HG03521 (cell line): ENCODE data around the gene EVL.
"Not testable (repeated sequence)": the region's sequence is repeated elsewhere in the genome, so short reads cannot be mapped to it uniquely, and the experiment has no call there.

Experiments
- ATAC-seq: cut with Tn5 transposase; IDR thresholded peaks from one replicate; pipeline ENCODE4 v1.9.1; 2021; ENCODE audit warnings: mild to moderate bottlenecking, moderate library complexity; ENCODE audit not compliant: unreplicated experiment

The EVL gene

DNA sequence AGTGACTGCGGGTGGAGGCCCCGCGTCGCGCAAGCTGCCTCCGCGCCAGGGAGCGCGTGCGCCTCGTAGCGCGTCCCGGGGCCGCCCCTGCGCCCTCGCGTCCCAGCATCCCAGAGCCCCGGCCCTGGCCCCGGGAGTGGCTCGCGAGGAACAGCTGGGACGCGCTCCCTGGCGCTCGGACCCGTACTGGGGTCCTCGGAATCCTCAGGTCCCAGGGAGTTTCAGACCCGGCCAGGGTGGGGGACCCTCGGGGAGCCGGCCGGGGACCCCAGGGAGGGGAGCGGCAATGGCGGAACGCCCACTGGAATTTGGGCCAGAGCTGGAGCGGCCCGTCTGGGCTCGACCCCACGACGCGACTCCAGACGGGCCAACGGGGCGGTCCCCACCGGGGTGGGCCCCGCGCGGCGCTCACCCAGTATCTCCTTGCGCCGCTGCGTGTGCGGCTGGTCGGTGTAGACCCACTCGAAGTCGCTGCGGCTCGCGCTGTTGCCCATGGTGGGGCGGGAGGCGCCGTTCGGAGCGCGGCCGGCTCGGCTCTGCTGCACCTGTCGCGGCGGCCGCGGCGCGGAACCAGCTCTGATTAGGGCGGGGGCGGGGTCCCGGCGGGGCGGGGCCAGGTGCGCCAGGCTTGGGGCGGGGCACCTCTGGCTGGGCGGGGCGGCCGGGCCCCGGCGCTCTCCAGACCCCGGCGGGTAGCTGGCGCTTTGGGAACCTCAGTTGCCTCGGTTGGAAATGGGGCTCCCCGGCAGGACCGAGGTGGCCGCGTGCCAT, 94.1 kb downstream of the EVL start, which contains the start of gene DEGS2:
TSS of gene DEGS2 (minus strand) at position 552 of the 771 bp plus-strand sequence. CDS start at position 494, 58 bp downstream.
- peak; percentile 39 for ATAC-seq

DNA sequence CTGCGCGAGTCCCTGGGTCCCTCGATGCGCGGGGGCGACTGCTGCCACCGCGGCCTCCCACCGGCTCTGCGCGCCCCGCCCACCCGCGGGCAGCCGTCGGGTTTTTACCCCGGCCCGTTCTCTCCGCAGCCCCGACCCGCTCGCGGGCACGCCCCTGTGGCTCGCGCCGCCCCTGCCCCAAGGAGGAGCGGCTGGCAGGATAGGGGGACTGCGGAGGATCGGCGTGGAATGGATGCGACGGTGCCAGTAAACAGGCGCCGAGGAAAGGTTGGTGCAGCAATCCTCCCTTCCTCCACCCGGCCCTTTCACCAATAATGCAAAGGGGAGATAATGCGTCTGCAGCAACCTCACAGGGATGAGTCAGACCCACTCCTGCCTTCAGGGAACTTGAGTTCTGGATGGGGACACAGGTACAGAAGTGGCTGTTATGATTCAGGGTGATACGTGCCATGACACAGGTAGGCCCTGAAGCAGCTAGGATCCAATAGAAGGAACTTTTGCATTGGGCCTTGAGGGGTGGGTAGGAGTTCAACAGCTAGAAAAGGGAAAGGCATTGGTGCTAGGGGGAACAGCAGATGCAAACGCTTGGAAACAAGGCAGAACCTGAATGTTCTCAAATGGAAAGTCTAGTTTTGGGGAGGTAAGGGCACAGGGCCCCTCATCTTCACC, 94.8 kb downstream of the EVL start:
- peak; percentile 20 for ATAC-seq

DNA sequence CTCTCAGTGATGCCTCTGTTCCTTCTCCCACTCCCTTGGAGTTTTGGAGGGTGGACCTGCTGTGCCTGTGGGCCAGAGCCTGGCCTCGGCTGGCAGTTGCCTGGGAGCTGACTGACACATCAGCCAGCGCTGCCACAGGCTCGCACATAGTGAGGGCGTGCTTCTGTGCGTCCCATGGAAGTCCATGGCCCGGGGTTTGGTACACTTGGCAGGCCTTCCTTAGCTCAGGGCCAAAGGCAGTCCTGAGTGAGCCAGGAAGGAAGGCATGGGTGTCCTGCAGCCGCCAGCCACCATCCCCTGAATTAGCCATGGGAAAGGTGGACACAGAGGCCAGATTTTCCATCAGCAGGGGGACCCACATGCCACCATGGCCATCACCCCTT, 95.3 kb downstream of the EVL start:
- ATAC-seq = no peak

DNA sequence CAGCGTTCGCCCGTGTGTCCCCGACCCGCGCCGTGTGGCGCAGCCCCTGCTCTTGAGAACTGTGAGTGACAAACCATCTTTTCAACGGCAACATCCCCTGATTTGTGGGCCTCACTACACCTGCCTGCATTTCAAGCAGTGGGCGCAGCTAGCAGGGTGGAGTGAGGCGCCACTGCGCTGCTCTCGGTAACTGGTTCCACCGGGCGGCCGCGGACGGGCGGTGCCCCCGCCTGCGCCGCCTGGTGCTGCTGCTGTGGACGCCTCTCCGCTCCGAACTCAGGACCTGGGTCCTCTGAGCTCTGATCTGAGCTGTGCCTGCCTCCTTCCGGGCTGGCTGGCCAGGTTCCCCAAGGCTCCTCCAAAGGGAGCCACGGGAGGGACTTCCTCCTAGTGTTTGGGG, 100.2 kb downstream of the EVL start:
- ATAC-seq = no peak

DNA sequence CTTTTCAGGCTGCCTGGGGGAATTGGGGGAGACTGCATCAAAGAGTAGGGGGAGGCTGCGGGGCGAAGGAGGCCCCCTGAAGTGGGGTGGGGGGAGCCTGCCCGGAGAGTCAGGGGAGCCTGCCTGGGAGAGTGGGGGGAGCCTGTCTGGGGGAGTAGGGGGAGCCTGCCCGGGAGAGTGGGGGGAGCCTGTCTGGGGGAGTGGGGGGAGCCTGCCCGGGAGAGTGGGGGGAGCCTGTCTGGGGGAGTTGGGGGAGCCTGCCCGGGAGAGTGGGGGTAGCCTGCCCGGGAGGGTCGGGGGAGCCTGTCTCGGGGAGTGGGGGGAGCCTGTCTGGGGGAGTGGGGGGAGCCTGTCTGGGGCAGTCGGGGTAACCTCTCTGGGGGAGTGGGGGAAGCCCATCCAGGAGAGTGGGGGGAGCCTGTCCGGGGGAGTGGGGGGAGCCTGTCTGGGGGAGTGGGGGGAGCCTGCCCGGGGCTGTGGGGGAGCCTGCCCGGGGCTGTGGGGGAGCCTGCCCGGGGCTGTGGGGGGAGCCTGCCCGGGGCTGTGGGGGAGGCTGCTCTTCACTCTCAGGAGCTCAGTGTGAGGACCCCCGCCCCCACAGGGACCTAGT, 100.7 kb downstream of the EVL start:
- no peak for ATAC-seq

DNA sequence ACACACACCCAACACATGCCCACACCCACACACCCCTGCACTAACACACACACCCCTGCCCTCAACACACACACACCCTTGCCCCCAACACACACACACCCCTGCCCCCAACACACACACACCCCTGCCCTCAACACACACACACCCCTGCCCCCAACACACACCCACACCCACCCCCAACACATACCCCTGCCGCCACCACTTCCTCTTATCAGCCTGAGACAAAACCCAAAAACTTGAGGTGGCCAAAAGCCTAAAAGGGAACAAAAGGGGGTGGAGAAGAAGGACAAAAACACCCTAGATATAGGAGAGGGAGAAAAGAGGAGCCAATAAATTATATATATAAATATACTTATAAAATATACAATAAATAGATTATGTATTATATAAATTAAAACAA, 103.3 kb downstream of the EVL start:
- ATAC-seq = no peak

DNA sequence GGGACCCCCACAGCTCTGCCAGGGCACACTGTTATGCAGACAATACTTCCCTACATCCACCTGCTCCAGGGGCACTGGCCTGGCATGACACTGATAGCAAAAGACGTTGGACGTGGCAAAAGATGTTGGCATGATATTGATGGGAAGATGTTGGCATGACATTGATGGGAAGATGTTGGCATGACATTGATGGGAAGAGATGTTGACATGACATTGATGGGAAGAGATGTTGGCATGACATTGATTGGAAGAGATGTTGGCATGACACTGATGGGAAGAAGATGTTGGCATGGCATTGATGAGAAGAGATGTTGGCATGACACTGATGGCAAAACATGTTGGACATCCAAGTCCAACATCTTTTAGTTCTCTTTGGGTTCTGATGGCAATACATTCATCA, 105.7 kb downstream of the EVL start:
- ATAC-seq = no peak

DNA sequence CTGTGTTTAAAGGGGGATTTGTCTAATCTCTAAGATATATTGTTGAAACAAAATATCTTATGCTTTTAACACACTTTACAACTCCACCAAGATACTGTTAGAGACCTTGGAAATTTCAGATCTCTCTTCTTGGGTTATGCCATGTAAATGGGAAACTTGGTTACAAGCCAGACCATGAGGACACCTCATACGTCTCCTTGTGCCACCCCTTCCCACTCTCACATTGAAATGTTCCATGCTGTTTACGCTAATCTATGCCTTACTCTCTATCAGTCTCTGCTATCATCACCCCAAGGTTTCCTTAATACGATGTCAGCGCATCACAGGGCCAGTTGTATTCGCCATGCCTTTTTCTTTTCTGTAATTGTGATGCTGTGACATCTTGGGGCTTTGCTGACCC, 107.6 kb downstream of the EVL start:
- ATAC-seq = no peak

DNA sequence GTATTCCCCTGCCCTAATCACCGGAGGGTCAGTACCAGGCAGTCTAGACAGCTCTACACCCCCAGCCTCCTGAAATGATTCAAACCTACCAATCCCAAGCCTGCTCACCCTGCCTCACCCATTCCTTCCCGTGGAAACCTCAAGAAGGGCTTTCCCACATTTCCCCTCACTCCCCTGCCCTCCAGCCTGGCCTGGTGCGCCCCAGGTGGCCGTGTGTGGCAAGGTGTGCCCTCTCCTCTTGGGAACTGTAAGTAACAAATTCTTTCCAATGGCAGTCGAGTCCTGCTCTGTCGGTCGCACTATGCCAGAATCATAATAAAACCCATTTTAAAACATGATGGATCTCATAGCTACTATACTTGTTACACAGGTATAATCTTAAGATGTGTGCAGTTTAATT, 108.1 kb downstream of the EVL start:
- ATAC-seq = no peak

DNA sequence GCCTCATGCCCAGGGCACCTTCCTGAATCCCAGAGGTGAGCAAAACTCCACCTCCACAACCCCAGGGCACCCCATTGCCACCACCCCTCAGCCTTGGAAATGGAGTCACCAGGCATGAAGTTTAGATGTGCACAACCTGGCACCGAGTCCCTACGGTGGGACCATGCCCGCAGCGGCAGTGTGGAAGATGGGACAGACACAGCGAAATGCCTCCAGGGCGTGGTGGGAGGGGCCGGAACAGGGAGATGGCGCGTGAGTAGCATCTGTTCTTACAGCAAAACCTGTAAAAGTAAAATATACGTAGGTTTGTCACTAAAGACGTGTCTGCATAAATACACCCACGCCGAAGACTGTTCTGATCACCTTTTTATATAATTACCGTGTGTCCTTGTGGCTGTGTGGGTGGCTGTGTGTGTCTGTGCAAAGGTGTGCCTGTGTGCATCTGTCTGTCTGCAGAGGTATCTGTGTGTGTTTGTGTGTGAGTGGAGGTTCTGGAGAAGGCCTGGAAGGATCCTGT, 111.6 kb downstream of the EVL start:
- ATAC-seq = no peak

DNA sequence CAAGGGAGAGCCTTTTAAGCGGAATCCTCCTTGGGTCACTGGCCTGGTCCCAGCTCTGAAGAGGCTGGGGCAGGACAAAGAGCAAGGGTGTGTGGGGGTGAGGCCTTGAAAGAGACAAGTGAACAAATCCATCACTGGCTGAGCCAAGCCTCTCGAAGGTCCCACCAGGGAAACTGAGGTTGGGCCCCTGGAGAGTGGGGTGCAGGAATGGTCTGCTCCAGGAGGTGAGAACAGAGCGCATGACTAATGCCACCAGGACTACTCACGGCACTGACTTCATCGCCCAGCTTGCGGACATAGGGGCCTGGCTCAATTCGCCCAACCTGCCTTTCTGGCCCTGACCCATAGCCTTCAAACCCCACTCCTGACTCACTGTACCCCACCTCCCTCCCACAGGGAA, 113.5 kb downstream of the EVL start:
- ATAC-seq = no peak

DNA sequence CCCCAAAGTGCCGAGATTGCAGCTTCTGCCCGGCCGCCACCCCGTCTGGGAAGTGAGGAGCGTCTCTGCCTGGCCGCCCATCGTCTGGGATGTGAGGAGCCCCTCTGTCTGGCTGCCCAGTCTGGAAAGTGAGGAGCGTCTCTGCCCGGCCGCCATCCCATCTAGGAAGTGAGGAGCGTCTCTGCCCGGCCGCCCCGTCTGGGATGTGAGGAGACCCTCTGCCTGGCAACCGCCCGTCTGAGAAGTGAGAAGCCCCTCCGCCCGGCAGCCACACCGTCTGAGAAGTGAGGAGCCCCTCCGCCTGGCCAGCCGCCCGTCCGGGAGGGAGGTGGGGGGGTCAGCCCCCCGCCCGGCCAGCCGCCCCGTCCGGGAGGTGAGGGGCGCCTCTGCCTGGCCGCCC, 115.4 kb downstream of the EVL start:
- ATAC-seq = not testable (repeated sequence)

DNA sequence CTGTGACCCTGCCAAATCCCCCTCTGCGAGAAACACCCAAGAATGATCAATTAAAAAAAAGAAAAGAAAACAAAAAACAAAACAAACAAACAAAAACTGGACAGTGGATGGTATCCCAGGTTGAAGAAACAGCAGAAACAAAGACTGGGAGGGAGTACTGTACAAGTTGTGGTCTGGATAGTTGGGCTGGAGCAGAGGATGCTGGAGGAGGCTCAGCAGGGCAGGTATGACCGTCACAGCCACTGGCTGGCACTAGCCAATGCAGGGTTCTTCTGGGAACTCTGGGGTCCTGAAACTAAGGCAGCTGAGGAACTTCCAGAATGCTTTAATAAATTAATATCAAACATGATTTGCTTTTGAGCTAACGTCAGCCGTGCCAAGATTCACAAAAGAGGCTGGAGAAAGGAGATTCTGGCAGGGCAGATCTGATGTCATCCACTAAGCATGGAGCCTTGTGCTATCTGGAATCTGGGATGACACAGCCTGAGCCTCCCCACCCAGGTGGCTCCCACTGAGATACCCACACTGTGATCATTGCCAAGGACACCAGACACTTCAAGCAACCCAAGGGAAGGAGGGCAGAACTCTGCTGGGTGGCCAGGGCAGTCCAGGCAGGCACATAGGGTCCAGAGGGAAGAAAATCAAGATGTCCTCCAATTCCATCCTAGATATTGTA, 116.8 kb downstream of the EVL start:
- not testable (repeated sequence) for ATAC-seq

DNA sequence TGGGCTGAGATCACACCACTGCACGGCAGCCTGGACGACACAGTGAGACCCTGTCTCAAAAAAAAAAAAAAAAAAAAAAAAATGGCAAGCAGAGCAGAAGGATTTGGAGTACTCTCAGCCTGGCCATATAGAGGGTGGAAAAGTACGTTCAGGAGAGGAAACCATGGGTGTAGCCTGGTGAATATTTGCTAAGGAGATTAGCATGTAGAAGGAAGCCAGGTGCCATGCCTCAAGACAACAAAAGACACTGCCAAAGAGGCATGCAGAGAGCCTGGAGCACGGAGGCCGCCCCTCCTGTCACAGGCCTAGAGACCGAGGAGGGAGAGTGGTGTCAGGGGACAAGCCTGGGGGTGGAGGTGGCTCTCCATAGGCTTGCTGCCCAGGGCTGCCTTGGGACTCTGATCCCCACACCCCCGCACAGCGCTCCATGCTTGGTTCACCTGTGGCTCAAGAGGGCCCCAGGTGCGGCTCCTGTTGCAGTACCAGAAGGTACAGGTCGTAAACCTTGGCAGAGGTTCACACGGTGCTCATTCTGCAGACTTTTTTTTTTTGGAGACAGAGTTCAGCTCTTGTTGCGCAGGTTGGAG, 122.1 kb downstream of the EVL start:
- ATAC-seq = no peak

DNA sequence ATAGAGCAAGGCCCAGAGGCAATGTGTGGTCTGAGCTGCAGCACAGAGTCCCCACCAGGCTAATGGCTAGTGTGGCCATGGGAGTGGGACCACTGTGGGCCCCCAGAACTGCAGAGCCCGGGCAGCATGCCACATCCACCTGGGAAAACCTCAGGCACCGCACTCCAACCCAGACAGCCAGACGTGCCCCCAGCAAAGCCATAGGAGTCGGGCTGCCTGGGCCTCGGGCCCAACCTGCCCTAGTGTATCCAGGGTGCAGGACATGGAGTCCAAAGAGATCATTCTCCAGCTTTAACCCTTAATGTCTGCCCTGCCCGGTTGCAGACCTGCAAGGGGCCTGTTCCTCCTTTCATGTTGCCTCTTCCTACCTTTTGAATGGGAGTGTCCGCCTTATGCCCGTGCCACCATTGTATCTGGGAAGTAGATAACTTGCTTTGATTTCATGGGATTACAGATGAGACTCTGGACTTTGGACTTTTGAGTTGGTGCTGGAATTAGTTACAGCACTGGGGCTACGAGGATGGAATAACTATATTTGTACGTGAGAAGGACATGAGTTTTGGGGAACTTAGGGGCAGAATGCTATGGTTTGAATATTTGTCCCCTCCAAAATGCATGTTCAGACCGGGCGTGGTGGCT, 123.3 kb downstream of the EVL start:
- ATAC-seq = no peak

DNA sequence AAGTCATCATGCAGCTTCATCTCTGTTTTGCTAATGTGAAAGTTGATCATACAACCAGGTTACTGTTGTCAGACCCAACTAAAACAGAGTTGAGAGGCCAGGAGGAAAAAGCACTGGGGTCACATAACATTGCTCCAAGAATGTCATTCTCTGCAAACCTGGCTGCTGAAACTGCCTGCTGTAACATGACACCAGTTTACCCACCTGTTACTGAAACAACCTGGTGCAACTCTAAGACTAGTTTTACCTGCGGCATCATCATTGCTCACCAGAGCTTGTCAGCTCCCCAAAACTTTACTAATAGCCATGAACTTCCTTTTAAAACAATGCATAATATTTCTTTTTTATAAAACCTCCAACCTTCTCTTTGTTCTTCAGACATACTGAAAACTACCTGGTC, 124.9 kb downstream of the EVL start:
- no peak for ATAC-seq

DNA sequence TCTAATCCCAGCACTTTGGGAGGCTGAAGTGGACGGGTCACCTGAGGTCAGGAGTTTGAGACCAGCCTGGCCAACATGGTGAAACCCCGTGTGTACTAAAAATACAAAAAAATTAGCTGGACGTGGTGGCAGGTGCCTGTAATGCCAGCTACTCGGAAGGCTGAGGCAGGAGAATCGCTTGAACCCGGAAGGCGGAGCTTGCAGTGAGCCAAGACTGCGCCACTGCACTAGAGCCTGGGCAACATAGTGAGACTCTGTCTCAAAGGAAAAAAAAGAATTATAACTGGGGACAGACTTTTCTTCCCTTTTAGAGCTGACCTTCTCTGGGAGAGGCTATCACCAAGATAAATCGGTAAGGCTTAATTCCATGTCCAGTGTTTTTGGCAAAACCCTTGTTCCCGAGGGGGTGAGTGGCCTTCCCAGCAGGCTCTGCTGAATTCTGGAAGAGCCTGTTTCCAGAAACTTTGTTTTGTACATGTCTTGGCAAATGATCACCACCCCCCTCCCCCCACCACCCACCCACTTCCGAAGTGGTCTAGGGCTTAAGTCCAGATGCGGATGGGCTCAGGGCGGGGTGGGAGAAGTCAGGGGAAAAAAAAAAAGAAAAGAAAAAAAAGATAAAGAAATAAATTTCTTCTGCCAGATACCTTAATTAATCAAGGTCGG, 126.5 kb downstream of the EVL start:
- no peak for ATAC-seq

DNA sequence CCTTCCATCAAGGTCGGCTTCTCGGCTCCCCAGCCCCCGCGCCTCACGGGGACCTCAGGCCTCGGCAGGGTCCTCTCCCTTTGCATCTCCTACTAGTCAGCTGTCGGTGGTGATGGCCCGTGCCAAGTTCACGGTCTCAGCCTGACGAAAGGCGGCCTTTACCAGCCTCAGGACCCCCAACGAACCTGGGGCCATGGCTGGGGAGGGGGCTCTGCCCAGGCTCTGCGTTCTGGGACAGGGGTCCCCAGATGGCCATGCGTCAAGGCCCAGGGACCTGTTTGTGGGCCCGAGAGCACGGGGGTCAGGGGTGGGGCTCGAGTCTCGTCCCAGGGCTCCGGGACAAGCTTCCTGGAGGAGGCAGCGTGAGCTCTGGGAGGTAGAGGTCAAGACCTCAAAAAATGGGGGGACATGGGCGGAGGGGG, 127.0 kb downstream of the EVL start:
- no peak for ATAC-seq

DNA sequence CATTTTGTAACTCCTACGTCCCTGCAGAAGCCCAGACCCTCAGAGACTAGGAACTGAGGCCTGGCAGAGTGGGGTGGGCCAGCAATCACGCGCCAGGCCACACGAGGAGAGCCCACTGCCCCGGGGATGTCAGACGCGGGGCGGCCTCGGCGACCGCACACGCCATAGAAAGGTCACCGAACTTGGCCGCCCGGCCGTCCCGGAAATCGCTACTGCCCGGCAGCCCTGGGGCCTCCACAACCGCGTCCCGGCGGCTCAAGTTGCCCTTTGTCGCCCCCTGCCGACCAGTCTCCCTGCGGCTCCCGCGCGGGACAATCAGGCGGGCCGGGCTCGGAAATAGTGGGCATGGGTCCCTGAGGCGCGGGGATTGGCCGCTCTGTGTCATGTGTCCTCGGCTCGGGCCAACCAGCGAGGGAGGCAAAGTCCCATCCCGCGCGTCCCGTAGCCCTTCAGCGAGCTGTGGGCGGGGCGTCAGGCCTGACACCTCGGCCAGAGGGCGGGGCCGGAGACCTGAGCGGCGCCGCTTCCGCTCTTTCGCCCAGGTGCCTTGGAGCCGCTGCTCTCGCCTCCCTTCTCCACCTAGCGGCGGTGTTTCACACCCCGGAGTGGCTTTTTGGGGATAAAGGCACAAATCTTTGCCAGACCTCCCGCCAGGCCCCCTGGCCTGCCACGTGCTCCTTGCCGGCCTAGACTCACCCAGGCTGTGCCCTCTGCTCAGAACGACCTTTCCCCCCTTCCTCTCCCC, 127.6 kb downstream of the EVL start:
- peak; percentile 99 for ATAC-seq
